ENCODE data around the gene RANBP3.

Gene RANBP3

DNA sequence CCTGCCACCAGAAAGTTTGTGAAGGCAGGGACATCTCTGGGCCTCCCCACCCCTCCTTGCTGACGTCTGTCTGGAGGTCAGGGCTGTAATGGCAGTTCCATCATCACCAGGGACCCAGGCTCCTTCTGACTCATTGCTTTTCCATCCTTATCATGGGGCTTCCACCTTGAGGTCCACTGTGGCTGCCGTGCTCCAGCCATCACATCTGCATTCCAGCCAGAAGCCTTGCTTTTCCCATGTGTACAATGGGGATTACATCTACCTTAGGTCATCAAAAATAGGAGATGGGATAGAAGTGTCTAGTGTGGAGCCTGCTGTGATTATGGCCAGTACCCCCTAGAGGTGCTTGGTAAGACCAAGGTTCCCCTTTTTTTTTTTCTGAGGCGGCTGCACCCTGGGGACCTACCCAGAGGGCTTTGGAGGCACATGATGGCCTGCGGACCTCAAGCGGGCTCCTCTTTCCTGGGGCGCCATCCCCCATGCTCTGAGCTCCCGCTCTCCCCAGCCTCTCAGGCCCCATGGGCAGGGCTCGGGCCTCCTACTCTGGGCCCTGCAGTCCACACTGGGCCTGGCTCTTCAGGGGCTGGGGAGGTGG lies 13.4 kb upstream of the RANBP3 start:
- Histone ChIP-seq H3K36me3 (ENCODE audit: insufficient read depth, low read length) (no peaks in the 10 kb centered on the region), H3K79me2 (ENCODE audit: insufficient read depth, low read length) (no peaks in the 10 kb centered on the region), H3K27ac (ENCODE audit: low read length) (no peak overlapping the region), H3K27me3 (ENCODE audit: insufficient read depth, low read length, poor library complexity) (no peaks in the 10 kb centered on the region), H4K20me1 (ENCODE audit: insufficient read depth, low read length) (no peaks in the 10 kb centered on the region), H3K4me2 (ENCODE audit: insufficient read depth, low read length) (no peak overlapping the region), H2AFZ (ENCODE audit: low read depth, low read length) (no peak overlapping the region), H3K4me3 (ENCODE audit: low read depth in 1 of 2, low read length in 2 of 2) (no peak overlapping the region), H3K9ac (ENCODE audit: low read depth, low read length) (no peak overlapping the region), H3K4me1 (ENCODE audit: insufficient read depth, low read length) (peaks cover 10% of the 10 kb centered on the region), H3K9me3 (ENCODE audit: insufficient read depth, low read length, severe bottlenecking) (no peaks in the 10 kb centered on the region)
- ATAC-seq (ENCODE audit: insufficient read depth, low read depth) = no peak
- DNase-seq = no peak
- TF ChIP-seq, protein P1, sequence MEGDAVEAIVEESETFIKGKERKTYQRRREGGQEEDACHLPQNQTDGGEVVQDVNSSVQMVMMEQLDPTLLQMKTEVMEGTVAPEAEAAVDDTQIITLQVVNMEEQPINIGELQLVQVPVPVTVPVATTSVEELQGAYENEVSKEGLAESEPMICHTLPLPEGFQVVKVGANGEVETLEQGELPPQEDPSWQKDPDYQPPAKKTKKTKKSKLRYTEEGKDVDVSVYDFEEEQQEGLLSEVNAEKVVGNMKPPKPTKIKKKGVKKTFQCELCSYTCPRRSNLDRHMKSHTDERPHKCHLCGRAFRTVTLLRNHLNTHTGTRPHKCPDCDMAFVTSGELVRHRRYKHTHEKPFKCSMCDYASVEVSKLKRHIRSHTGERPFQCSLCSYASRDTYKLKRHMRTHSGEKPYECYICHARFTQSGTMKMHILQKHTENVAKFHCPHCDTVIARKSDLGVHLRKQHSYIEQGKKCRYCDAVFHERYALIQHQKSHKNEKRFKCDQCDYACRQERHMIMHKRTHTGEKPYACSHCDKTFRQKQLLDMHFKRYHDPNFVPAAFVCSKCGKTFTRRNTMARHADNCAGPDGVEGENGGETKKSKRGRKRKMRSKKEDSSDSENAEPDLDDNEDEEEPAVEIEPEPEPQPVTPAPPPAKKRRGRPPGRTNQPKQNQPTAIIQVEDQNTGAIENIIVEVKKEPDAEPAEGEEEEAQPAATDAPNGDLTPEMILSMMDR (IDR thresholded peaks at IDR 0.05; ENCODE audit: borderline replicate concordance, extremely low read depth, low read length, poor library complexity, severe bottlenecking) = no peak
- TF ChIP-seq EZH2 (IDR thresholded peaks at IDR 0.05; ENCODE audit: borderline replicate concordance, low read depth, low read length, severe bottlenecking) = no peak

DNA sequence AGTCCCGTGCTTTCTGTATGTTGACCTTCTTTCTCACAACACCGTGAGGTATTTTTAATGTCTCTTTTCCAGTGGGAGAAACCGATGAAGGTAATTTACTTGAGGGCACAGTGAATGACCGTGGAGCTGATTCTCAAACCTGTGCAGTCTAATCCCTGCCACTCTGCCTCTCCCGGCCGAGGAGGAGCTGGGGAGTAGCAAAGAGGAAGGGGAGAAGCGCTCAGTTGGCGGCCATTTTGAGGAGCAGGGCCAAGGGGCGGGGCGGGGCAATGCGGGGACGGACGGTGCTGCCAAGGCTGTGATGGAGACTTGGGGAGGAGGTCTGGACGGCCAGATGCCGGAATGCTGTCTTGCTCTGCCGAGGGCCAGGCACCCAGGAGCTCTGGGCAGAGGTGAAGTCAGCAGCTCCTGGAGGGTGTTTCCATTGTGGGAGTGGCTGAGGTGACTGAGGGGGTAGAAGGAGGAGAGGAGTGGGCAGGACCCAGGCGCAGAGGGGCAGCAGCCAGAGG lies 12.4 kb upstream of the RANBP3 start:
- Histone ChIP-seq H3K36me3 (ENCODE audit: insufficient read depth, low read length) (no peaks in the 10 kb centered on the region), H3K79me2 (ENCODE audit: insufficient read depth, low read length) (no peaks in the 10 kb centered on the region), H2AFZ (ENCODE audit: low read depth, low read length) (no peak overlapping the region), H4K20me1 (ENCODE audit: insufficient read depth, low read length) (no peaks in the 10 kb centered on the region), H3K4me1 (ENCODE audit: insufficient read depth, low read length) (peaks cover 10% of the 10 kb centered on the region), H3K27ac (ENCODE audit: low read length) (no peak overlapping the region), H3K27me3 (ENCODE audit: insufficient read depth, low read length, poor library complexity) (no peaks in the 10 kb centered on the region), H3K4me3 (ENCODE audit: low read depth in 1 of 2, low read length in 2 of 2) (no peak overlapping the region), H3K4me2 (ENCODE audit: insufficient read depth, low read length) (no peak overlapping the region), H3K9me3 (ENCODE audit: insufficient read depth, low read length, severe bottlenecking) (no peaks in the 10 kb centered on the region), H3K9ac (ENCODE audit: low read depth, low read length) (no peak overlapping the region)
- no peak for TF ChIP-seq EZH2 (IDR thresholded peaks at IDR 0.05; ENCODE audit: borderline replicate concordance, low read depth, low read length, severe bottlenecking)
- TF ChIP-seq, protein P1 (IDR thresholded peaks at IDR 0.05; ENCODE audit: borderline replicate concordance, extremely low read depth, low read length, poor library complexity, severe bottlenecking) = no peak
- no peak for DNase-seq
- ATAC-seq (ENCODE audit: insufficient read depth, low read depth) = no peak

GRCh38 chr19:5989388-5990074 lies 11.6 kb upstream of the RANBP3 start:
- peaks cover 16% of the 10 kb centered on the region for H3K4me1 ChIP-seq (ENCODE audit: insufficient read depth, low read length)
- H2AFZ ChIP-seq (ENCODE audit: low read depth, low read length) = no peak overlapping the region
- no peak overlapping the region for H3K27ac ChIP-seq (ENCODE audit: low read length)
- H3K4me3 ChIP-seq (ENCODE audit: low read depth in 1 of 2, low read length in 2 of 2) = no peak overlapping the region
- no peak overlapping the region for H3K9ac ChIP-seq (ENCODE audit: low read depth, low read length)
- no peaks in the 10 kb centered on the region for H3K36me3 ChIP-seq (ENCODE audit: insufficient read depth, low read length)
- DNase-seq = no peak
- H3K27me3 ChIP-seq (ENCODE audit: insufficient read depth, low read length, poor library complexity) = no peaks in the 10 kb centered on the region
- TF ChIP-seq, protein P1 (IDR thresholded peaks at IDR 0.05; ENCODE audit: borderline replicate concordance, extremely low read depth, low read length, poor library complexity, severe bottlenecking) = no peak
- TF ChIP-seq EZH2 (IDR thresholded peaks at IDR 0.05; ENCODE audit: borderline replicate concordance, low read depth, low read length, severe bottlenecking) = no peak
- no peaks in the 10 kb centered on the region for H3K79me2 ChIP-seq (ENCODE audit: insufficient read depth, low read length)
- no peak overlapping the region for H3K4me2 ChIP-seq (ENCODE audit: insufficient read depth, low read length)
- H3K9me3 ChIP-seq (ENCODE audit: insufficient read depth, low read length, severe bottlenecking) = no peaks in the 10 kb centered on the region
- H4K20me1 ChIP-seq (ENCODE audit: insufficient read depth, low read length) = no peaks in the 10 kb centered on the region
- no peak for ATAC-seq (ENCODE audit: insufficient read depth, low read depth)
